Ramos (cell line): ENCODE results near the gene PCCB.
"Not testable (repeated sequence)": the region's sequence is repeated elsewhere in the genome, so short reads cannot be mapped to it uniquely, and the experiment has no call there.

Experiments
- in situ Hi-C: fragments of 300-500 bp; cut with MboI; formaldehyde crosslinking; loops from one replicate; pipeline ENCODE4 v1.14.3; 2022; ENCODE audit warnings: low sequenced_read_pairs; ENCODE audit not compliant: unreplicated experiment

Gene PCCB

GRCh38 chr3:136258199-136258598 lies 8.1 kb downstream of the PCCB start:
- in situ Hi-C loops, result no loop called here

- in situ Hi-C loops, result no loop called here
Observed at GRCh38 chr3:136261826-136262225, 11.7 kb downstream of the PCCB start.

DNA sequence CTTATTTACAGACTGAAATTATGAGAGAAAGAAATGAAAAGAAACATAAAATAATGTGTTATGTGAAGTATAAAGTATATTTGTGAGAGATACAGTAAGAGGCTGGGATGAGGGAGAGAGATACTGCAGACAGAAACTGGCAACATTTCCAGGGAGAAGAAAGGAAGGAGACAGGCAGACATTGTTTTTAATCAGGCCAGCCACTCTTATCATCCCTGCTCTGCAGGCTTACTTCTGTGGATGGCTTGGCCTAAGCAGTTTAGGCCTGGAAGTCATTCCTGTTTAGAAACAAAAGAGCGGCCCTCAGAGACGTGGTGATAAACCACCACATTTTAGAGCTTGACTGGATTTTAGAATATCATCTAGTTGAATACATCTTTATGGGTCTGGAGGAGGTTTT lies 12.4 kb downstream of the PCCB start:
- in situ Hi-C loops, result no loop called here

DNA sequence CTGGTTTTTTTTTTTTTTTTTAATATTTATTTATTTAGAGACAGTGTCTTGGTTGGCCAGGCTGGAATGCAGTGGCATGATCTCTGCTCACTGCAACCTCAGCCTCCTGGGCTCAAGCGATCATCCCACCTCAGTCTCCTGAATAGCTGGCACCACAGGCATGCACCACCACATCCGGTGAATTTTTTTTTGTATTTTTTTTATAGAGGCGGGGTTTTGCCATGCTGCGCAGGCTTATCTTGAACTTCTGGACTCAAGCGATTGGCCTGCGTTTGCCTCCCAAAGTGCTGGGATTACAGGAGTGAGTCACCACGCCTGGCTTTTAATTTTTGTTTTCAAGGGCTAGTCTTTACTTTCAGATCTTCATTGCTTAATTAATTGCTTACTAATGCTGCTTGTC lies 13.1 kb downstream of the PCCB start:
- in situ Hi-C loops, result no loop called here

GRCh38 chr3:136266468-136267125 lies 16.5 kb downstream of the PCCB start:
- in situ Hi-C loops, result not testable (repeated sequence)

DNA sequence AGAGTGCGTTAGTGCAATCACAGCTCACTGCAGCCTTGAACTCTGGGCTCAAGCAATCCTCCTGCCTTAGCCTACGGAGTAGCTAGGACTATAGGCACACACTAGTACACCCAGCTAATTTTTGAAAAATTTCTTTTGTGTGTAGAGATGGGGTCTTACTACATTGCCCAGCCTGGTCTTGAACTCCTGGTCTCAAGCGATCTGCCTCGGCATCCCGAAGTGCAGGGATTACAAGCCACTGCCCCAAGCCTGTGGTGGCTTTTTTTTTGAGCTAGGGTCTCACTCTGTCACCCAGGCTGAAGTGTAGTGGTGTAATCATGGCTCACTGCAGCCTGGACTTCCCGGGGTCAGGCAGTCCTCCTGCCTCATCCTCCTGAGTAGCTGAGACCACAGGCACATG lies 17.1 kb downstream of the PCCB start:
- in situ Hi-C loops, result no loop called here

GRCh38 chr3:136270179-136270578 lies 20.0 kb downstream of the PCCB start:
- in situ Hi-C loops, result no loop called here

DNA sequence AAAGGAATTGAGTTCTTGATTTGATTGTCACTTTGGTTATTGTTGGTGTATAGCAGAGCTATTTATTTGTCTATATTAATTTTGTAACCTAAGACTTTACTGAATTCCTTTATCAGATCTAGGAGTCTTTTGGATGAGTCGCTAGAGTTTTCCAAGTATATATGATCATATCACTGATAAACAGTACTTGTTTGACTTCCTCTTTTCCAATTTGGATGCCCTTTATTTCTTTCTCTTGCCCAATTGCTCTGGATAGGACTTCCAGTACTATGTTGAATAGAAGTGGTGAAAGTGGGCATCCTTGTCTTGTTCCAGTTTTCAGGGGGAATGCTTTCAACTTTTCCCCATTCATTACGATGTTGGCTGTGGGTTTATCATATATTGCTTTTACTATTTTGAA lies 21.5 kb downstream of the PCCB start:
- in situ Hi-C loops, result not testable (repeated sequence)

DNA sequence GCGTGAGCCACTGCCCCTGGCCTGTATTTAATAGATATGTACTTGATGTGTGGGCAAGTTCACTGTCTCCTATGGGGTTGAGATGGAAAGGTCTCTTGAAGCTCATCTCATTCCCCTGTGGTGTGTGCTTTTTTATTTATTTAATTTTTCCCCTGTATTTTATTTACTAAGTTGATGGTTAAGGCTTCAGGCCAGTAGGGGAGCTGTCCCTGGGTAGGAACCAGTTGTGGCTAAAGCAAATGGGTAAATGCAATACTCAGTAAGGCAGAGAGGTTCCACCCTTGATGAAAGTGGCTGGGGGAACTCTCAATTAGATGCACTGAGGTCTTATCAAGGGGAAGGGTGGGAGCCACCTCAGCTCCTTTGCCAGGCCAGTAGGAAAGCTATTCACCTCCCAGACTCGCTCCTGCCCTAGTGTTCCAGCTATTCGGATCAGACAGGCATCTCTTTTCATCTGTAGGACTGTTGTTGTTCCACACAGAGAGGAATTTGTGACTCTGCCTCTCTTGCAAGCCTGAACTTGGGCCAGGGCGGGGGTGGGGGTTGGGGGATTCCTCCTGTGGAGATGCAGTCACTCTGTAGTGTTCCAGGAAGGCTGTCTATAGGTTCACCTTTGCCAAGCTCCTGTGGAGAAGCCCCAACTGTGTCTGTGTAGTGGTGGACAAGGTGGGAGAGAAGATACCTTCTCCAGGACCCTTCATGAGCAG lies 26.1 kb downstream of the PCCB start:
- in situ Hi-C loops, result no loop called here

DNA sequence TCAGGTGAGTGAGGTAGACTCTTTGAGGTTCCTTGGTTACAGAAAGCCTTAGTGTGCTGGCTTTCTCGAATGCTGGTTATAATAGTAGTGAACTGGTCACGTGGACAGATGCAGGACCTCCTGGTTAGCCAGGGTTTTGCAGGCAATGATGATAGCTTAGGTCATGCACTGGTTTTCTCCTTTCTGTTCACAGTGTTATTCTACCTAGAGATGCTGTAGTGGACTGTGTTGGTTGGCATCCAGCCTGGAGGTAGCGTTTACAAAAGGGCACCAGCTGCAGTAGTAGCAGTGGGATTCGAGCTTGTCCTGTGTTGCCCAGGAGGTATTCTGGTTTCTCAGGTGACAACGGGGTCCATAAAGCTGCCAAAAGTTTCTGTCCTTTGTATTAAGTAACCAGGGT lies 27.0 kb downstream of the PCCB start:
- in situ Hi-C loops, result no loop called here

- in situ Hi-C loops, result no loop called here
Observed at GRCh38 chr3:136277634-136278033, 27.5 kb downstream of the PCCB start.

DNA sequence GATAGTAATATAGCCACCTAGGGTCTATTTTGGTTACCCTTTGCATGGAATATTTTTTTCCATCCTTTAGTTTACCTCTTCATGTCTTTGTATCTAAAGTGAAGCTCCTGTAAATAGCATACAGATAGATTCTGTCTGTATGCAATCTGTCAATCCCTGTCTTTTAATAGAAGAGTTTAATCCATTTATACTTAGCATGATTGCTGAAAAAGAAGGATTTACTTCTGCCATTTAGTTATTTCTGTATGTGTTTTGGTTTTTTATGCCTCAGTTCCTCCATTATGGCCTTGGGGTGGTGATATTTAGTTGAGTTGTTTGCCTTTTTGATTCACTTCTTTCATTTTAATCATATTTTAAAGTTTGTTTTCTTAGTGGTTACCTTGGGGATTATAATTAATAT lies 29.0 kb downstream of the PCCB start:
- in situ Hi-C loops, result no loop called here

DNA sequence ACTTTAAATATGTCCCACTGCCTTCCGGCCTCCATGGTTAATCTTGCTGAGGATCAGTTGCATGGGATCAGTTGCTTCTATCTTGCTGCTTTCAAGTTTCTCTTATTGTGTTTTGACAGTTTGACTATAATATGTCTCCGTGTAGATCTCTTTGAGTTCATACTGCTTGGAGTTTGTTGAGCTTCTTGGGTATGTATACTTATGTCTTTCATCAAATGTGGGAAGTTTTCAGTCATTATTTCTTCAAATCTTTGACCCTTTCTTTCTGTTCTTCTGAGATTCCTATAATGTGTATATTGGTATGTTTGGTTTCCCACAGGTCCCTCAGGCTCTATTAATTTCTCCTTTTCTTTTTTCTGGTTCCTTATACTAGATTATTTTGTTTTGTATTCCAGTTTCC lies 30.8 kb downstream of the PCCB start:
- in situ Hi-C loops, result no loop called here

DNA sequence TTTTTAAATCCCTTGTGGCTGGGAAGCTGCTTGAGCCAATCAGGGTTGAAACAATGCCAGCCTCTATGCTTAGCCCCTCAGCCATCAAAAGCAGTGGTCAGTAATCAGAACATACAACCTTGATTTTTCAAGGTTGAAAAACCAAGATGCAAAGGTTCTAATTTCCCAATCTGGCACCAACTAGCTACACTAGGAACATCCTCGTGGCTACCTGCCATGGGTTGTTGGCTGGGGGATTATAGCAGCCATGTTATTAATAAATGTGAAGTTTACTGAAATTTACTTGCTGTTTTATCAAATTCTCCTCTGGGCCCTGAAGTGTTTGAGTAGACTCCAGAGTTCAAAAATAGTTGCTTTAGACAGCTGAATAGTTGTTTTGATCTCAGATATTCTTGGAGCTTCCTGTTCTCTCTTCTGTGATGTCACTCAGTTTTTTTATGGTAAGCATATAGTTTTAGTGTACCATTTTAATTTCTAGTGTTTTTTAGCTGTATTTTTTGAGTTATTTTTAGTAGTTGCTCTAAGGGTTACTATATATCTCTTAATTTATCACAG lies 31.9 kb downstream of the PCCB start:
- in situ Hi-C loops, result no loop called here

DNA sequence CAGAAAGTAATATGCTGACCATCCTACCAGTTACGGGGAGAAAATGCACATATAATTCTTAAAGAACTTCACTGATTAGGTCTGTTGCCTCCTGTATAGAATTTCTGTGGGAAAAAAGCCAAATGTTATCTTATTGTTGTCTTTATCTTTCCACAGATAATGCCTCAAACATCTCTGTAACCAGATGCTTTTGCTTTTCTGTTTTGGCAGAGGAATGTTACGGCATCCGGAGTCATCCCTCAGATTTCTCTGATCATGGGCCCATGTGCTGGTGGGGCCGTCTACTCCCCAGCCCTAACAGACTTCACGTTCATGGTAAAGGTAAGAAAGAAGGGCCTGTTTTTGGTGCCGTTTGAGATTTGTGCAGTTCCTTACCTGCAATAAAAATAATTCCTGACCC lies 33.5 kb downstream of the PCCB start:
- in situ Hi-C loops, result no loop called here

GRCh38 chr3:136291302-136291701 lies 41.2 kb downstream of the PCCB start:
- in situ Hi-C loops, result no loop called here

DNA sequence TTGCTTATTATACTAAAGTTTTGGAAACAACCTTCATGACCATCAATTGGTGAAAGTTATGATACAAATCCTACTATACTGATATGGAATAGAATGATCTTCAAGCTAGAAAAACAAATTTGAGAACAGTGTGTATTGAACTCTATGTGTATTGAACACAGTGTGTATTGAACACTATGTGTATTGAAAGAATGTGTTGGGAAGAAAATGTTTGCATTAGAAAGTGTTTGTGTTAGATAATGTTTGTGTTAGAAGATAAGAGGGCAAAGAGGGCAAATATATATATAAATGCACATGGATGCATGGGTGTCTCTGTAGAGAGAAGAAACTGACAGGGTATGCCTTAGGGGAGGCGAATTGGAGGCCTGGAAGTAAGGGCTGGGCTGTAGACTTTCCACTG lies 42.4 kb downstream of the PCCB start:
- in situ Hi-C loops, result no loop called here

DNA sequence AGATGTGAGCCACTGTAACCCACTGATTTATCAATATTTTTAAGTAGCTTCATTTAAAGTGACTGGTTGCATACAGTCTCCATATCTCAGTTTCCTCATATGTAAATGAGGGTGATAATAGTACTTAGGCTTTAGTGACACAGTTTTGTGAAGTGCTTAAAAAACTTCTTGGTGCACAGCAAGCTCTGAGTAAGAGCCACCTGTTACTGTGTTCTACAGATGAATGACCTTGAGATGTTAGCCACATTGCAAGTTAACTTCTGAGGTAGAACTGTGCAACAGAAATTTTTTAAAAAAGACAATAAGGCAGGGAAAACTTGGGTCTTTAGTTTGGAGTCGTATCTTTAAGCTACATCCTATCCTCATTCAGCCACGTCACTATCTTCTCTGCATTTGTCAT lies 43.1 kb downstream of the PCCB start:
- in situ Hi-C loops, result no loop called here

GRCh38 chr3:136294176-136294575 lies 44.0 kb downstream of the PCCB start:
- in situ Hi-C loops, result no loop called here

GRCh38 chr3:136296960-136297359 lies 46.8 kb downstream of the PCCB start:
- in situ Hi-C loops, result no loop called here

GRCh38 chr3:136297826-136298225 lies 47.7 kb downstream of the PCCB start:
- in situ Hi-C loops, result no loop called here

DNA sequence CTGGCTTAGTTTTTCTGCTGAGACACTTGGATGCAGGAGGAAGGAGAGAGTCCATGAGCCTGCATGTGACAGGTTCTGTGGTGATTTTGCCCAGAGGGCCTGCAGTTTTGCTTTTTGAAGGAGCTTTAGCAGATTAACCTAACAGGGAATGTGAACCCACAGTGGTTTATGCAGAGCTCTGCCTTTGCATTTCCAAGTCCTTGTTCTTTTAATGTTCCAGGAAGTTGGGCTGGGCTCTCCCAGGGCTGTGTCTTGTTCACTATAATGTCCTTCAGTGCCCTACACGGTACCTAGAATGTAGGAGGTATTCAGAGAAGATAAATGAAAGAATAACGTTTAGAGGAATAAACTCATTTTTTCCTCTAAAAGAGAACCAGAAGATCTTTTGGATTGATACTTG lies 50.3 kb downstream of the PCCB start:
- in situ Hi-C loops, result no loop called here
